ENCODE measurements around the gene CGB7. TPM values are rescaled to one million over a fixed set of nuclear protein-coding genes. Genes with fewer than 3 reads are reported as not detected.
A peak's percentile ranks its signal among the peaks of the same experiment; 100 is the strongest.

Gene CGB7
- under 0.01 and 0.29 TPM in 2 replicates for total RNA-seq

DNA sequence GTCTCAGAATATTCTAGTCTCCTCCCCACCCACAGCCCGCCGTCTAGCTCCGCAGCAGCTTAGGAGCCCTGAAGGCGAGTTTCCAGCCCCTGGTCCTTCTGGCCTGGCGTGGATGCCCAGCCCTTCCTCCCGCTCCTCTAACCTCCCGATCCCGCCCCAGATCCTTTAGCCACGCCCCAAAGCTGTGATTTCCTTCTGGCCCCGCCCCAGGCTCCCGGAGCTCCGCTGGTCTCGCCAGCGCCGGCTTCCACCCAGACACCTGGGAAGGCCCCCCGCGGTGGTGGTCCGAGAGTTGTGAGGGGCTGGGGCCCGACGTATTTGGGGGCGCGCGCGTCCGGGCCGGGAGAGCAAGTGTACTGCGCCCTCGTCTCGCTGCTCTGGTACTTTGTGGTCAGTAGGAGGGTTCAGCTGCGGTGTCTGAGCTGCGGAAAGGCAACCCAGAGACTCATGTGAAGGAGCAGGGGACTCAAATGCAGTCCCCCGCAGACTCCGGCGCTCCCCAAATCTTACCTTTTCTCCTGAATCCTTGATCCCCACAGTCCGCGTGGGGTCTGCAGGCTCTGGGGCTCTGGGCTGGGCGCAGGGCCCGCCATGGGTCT lies at the start of gene CGB7:
Gene CGB7 (minus strand): TSS at position 114 of the 599 bp plus-strand sequence. CDS start 2,374 bp downstream, outside the sequence.
- no peaks in the 10 kb centered on the region for H3K27me3 ChIP-seq (ENCODE audit: insufficient read depth, low read length)
- H3K4me3 ChIP-seq (ENCODE audit: insufficient read depth, low read length): peak within 1 kb of the TSS; percentile 81
- H3K36me3 ChIP-seq (ENCODE audit: insufficient read depth, low read length): no peaks in the 10 kb centered on the region
- peaks cover 14% of the 10 kb centered on the region for H3K79me2 ChIP-seq (ENCODE audit: insufficient read depth, low read length)
- H3K27ac ChIP-seq (ENCODE audit: low read depth, low read length): no peak within 1 kb of the TSS
- peak; percentile 98 for DNase-seq (ENCODE audit: insufficient read length, low spot score, missing footprints)
- TF ChIP-seq, protein P1, sequence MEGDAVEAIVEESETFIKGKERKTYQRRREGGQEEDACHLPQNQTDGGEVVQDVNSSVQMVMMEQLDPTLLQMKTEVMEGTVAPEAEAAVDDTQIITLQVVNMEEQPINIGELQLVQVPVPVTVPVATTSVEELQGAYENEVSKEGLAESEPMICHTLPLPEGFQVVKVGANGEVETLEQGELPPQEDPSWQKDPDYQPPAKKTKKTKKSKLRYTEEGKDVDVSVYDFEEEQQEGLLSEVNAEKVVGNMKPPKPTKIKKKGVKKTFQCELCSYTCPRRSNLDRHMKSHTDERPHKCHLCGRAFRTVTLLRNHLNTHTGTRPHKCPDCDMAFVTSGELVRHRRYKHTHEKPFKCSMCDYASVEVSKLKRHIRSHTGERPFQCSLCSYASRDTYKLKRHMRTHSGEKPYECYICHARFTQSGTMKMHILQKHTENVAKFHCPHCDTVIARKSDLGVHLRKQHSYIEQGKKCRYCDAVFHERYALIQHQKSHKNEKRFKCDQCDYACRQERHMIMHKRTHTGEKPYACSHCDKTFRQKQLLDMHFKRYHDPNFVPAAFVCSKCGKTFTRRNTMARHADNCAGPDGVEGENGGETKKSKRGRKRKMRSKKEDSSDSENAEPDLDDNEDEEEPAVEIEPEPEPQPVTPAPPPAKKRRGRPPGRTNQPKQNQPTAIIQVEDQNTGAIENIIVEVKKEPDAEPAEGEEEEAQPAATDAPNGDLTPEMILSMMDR (IDR thresholded peaks at IDR 0.05; ENCODE audit: extremely low read depth, low read depth, low read length): no peak
- peak within 1 kb of the TSS; percentile 86 for H3K4me2 ChIP-seq (ENCODE audit: insufficient read depth, low read length)
- peak within 1 kb of the TSS; percentile 81 for H2AFZ ChIP-seq (ENCODE audit: low read length)
- H3K4me1 ChIP-seq (ENCODE audit: insufficient read depth, low read length): peaks cover 10% of the 10 kb centered on the region
- H3K9me3 ChIP-seq (ENCODE audit: low read depth, low read length): no peaks in the 10 kb centered on the region
- H4K20me1 ChIP-seq (ENCODE audit: insufficient read depth, low read length): peaks cover 3% of the 10 kb centered on the region

DNA sequence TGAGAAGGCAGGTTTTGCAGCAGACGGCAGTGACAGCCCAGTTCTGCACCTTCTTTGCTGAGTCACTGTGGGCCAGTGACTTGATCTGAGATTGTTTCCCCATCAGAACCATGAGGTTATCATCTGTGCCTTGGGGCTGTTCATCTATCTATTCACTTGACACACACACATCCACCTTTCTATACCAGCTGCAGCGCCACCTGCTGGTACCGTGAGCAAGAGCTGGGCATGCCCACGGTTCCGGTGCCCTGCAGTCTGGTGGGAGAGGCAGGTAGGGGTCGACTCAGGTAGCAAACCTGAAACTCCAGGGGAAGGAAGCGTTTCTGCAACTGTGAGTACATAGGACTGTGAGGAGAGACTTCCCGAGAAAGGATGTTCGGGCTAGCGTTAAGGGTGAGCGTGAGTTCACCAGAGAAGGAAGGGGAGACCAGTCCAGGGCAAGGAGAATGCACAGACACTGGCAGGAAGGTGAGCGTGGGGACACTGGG lies 49.1 kb upstream of the CGB7 start:
- no peak overlapping the region for H2AFZ ChIP-seq (ENCODE audit: low read length)
- H3K4me1 ChIP-seq (ENCODE audit: insufficient read depth, low read length): peaks cover 14% of the 10 kb centered on the region
- no peak overlapping the region for H3K27ac ChIP-seq (ENCODE audit: low read depth, low read length)
- no peaks in the 10 kb centered on the region for H3K27me3 ChIP-seq (ENCODE audit: insufficient read depth, low read length)
- no peak overlapping the region for H3K4me2 ChIP-seq (ENCODE audit: insufficient read depth, low read length)
- peaks cover 26% of the 10 kb centered on the region for H3K79me2 ChIP-seq (ENCODE audit: insufficient read depth, low read length)
- DNase-seq (ENCODE audit: insufficient read length, low spot score, missing footprints): peak; percentile 92
- no peaks in the 10 kb centered on the region for H3K9me3 ChIP-seq (ENCODE audit: low read depth, low read length)
- TF ChIP-seq, protein P1 (IDR thresholded peaks at IDR 0.05; ENCODE audit: extremely low read depth, low read depth, low read length): peak; percentile 82
- no peak overlapping the region for H3K4me3 ChIP-seq (ENCODE audit: insufficient read depth, low read length)
- peaks cover 45% of the 10 kb centered on the region for H4K20me1 ChIP-seq (ENCODE audit: insufficient read depth, low read length)
- H3K36me3 ChIP-seq (ENCODE audit: insufficient read depth, low read length): peaks cover 70% of the 10 kb centered on the region

DNA sequence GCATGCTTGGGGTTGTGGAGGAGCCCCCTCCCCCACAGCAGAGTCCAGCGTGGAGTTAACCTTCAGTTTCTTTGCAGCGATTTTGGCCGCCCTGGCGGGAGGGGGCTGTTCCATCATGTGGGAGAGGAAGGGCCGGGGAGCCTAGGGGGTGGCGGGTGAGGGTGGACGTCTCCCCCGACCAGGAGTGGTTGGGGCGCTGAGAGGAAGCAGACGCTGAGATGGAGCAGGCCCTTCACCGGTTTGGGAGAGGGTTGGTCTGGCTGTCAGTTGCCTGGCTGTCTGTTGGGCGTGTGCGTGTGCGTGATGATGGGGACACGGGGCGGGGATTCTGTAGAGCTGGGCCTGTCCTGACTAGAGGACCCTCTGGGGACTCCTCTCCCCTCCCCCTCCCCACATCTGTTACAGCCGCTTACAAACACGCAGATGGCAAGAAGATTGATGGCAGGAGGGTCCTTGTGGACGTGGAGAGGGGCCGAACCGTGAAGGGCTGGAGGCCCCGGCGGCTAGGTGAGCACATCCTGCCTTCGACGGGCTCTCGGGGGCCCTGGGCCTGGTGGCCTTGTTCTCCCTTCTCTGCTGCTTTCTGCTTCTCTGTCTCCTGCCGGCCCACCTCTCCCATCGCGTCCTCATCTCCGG lies 46.8 kb upstream of the CGB7 start:
- Histone ChIP-seq H3K4me3 (ENCODE audit: insufficient read depth, low read length) (no peak overlapping the region), H3K4me2 (ENCODE audit: insufficient read depth, low read length) (no peak overlapping the region), H4K20me1 (ENCODE audit: insufficient read depth, low read length) (peaks cover 52% of the 10 kb centered on the region), H3K27me3 (ENCODE audit: insufficient read depth, low read length) (no peaks in the 10 kb centered on the region), H3K4me1 (ENCODE audit: insufficient read depth, low read length) (no peaks in the 10 kb centered on the region), H3K36me3 (ENCODE audit: insufficient read depth, low read length) (peaks cover 80% of the 10 kb centered on the region), H2AFZ (ENCODE audit: low read length) (no peak overlapping the region), H3K9me3 (ENCODE audit: low read depth, low read length) (no peaks in the 10 kb centered on the region), H3K79me2 (ENCODE audit: insufficient read depth, low read length) (peaks cover 41% of the 10 kb centered on the region), H3K27ac (ENCODE audit: low read depth, low read length) (no peak overlapping the region)
- DNase-seq (ENCODE audit: insufficient read length, low spot score, missing footprints): peak; percentile 69
- TF ChIP-seq, protein P1 (IDR thresholded peaks at IDR 0.05; ENCODE audit: extremely low read depth, low read depth, low read length): no peak

Data from osteoblast (primary cell).